ENCODE data around the gene RNASET2.
A peak's percentile ranks its signal among the peaks of the same experiment; 100 is the strongest.

RNASET2 gene

DNA sequence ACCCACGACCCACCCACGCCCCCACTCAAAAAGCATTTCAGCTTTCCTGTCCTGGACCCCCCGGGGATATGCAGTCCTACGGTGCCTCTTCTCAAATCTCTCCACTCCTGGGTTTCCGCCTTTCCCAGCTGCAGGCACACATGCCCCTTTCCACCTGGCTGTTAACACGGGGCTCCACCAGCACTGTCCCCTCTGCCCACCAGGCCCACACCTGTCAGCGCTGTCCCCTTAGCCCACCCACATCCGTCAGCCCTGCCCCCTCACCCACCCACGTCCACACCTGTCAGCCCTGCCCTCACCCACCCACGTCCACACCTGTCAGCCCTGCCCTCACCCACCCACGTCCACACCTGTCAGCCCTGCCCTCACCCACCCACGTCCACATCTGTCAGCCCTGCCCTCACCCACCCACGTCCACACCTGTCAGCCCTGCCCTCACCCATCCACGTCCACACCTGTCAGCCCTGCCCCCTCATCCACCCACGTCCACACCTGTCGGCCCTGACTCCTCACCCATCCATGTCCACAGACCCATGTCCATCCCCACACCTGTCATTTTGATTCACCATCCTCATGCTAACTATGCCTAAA lies 11.6 kb downstream of the RNASET2 start:
- no peak for DNase-seq

DNA sequence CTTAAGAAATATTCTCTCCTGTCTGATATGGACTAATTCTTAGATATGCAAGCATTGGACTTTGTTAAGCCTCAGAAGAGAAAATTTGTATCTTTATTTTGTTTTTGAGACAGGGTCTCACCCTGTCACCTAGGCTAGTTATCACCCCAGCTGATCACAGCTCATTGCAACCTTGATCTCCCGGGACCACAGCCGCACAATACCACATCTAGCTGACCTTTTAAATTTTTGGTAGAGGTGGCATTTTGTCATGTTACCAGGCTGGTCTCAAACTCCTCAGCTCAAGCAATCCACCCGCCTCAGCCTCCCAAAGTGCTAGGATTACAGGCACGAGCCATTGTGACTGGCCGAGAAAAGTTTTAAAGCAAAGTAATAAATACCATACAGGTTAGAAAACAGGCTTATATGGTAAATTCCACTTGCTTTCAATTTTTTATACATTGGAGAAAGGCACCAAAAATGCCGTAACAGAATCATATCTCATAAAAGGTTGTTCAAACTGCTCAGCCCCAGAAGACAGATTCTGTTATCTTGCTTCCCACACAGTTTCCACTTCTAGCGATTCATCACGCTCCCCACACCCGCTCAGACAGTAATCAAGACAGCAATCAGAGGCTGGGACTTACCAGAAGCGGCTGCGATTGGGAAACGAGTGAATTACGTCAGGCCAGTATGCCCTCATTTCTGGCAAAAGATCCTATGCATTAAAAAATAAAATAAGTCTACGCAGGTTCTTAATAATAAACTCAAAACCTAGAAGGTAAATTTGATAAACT lies 13.8 kb downstream of the RNASET2 start:
- DNase-seq, result peak; percentile 85

DNA sequence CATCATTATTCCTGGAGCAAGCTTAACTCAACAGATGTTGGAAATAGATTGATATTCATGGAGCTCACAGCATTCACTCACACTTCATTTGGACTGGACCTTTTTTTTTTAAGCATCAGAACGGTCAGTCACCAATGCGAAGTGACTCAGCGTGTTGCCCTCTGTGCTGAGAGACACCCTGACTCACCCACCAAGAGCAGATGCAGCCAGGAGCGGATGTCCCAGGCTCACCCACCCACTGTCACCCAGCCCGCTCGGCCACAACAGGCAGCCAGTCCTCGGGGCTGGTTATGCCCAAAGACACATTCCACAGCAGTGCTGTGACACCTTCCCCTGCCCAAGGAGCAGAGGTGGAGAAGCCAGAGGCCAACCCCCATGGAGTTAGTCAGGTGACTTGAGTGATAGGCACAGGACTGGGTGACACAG lies 15.7 kb downstream of the RNASET2 start:
- DNase-seq, result no peak

DNA sequence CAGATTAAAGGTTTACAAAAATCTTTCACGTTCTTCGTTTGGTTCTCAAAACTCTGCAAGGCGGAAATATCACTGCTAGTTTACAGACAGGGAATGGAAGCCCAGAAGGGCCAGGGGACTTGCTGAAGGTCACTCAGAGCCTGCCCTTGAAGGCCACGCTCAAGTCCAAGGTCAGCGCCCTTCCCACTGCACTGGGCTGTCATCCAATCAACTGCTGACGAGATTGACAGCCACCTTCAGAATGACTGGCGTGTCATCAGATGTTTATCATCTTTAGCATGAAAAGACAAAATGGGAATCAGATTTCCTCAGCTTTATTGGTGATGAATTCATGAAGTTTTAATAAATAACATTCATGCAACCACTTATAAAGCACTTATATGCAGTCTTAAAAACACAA lies 16.5 kb downstream of the RNASET2 start:
- no peak for DNase-seq

DNA sequence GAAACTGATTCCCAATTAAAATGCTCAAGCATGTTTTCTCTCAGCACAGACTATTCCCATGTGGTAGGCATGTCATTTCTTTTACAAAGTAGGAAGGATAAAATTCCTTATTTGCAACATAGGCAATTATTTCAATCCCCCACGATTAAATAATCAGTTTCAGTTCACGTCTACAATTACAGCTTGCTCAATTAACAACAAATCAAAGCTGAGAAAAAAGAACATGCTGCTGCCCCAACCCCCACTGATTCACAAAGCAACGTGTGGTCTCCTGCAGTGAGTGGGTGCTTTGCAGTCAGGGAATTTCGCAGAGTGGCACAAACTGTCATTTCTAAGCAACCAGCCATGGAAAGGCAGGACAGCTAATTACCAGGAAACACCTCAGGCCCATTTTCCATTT lies 17.0 kb downstream of the RNASET2 start:
- no peak for DNase-seq

DNA sequence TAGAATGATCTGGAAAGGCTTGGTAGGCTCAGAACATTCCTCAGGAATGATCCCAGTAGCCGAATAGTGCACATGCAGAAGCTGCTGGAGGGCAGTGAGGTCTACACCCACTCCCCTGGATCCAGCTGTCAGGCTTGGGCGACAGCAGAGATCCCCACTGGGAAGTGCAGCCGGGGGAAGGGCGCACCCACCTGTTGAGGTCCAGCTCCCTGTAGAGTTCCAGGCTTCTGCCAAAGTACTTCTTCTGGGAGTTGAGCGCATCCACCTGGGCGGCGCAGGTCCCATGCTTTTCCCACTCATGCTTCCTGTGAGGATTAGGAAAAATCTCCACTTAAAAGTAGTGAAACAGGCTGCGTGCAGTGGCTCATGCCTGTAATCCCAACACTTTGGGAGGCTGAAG lies 17.6 kb downstream of the RNASET2 start:
- DNase-seq, result no peak

DNA sequence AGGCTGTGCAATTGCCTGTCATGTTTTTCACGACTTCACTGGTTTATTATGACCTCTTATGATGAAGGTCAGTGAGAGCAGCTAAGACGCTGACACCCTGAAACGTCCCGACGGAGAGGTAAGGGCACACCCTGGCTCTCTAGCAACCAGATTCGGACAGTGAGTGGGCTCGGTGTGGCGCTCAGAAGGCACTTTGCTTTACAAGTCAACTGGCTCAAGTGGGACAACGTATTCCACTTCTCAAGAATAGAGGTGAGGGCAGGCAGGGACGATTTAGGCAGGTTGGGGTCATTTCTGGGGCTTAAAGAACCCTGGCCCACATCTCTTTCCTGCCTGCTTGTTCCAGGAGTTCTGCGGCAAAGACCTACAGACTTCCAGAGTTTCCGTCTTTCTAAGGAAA lies 18.2 kb downstream of the RNASET2 start:
- DNase-seq, result no peak

DNA sequence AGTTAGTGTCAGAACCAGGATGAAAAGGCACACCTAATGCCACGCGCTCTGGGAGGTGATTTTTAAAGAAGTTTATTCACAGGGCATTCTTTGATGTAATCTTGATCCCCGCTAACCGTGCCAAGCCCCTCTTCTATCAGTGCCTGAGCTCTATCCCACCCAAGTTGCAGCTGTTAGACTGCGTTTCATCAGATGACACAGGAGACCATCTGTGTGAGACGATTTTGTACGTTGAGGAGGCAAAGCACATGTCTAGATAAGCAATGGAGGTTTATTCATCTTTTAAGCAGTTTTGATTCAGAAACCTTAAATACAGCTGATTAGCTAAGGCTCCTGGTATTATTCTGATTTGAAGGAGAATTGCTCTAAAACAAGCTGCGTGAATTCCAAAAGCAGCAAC lies 18.6 kb downstream of the RNASET2 start:
- no peak for DNase-seq

DNA sequence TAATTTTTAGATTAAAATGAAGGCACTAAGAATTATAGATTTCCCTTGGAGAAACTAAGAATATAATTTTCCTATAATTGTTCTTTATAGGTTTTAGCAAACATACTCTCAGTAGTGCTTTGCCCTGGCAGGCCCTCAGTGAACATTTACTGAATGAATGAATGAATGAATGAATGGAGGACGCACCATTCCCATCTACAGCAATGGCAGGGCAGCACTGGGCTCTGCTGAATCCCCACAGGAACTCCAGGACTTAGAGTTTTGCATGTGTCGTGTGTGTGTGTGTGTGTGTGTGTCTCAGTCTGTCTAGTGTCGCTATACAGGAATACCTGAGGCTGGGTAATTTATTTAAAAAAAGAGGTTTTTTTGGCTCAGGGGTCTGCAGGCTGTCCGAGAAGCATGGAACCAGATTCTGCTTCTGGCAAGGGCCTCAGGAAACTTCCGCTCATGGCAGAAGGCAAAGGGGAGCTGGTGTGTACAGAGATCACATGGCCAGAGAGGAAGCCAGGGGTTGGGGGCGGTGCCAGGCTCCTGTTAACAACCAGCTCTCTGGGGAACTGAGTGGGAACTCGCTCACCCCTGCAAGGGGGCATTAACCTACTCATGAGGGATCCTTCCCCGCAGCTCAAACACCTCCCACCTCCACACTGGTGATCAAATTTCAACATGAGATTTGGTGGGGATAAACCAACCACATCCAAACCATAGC lies 20.1 kb downstream of the RNASET2 start:
- DNase-seq, result no peak

DNA sequence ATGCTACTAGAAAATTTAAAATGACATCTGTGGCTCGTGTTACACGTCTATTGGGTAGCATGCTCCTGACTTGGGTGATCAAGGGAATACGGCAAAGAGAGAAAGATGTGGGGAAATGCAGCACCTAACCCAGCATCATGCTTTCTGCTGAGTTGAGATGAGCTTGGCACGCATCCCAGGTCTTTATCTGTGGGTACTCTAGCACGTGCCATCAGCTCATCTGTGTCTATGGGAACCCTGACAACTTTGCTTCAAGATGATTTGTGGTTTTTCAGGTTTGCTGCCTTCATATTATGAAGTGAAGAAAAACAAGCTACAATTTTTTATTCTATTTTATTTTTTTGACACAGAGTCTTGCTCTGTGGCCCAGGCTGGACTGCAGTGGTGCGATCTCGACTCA lies 21.0 kb downstream of the RNASET2 start:
- no peak for DNase-seq

DNA sequence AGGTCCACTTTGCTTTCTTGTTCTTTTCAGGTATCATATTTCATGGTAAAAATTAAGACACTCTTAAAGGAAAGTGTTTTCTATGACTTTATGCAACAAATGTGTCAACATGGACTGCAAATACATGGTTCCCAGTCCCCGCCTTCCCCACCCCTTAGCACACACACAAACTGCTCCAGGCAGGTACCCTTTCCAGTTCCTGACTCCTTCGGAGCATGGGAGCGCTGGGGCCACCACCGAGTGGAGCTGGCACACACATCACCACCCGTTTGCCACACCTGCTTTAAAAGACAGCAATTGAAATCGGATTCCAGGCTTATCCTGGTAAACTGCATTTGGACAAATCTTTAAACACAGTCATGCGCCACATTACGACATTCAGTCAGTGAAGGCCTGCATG lies 22.2 kb downstream of the RNASET2 start:
- no peak for DNase-seq

DNA sequence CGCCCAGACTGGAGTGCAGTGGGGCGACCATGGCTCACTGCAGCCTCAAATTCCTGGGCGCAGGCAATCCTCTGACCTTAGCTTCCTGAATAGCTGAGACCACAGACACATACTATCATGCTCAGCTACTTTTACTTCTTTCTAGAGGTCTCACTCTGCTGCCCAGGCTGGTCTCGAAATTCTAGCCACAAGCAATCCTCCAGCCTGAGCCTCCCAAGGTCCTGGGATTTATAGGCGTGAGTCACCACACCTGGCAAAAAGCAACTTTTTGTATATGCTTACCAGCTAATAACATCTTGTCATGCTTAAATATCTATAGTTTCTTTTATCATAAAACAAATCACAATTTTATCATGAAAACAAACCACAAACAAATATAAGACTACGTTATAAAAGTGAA lies 23.0 kb downstream of the RNASET2 start:
- no peak for DNase-seq

DNA sequence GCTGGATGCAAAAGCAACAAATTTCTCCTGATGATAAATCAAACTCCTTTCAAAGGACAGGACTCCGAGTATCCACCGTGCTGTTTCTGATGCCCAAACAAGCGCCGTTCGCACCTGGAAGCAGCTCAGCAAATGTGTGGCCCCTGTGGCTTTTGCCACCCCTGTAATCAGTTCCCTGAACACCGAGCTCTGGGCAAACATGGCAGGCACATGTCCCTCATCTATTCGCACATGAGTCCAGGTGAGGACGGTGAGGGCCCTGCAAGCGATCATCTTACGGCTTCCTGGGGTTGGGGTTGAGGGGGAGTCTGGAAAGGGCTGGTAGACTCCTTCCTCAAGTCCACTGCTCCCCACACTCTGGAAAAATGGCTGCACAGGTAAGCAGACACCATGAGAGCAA lies 23.7 kb downstream of the RNASET2 start:
- DNase-seq, result no peak

DNA sequence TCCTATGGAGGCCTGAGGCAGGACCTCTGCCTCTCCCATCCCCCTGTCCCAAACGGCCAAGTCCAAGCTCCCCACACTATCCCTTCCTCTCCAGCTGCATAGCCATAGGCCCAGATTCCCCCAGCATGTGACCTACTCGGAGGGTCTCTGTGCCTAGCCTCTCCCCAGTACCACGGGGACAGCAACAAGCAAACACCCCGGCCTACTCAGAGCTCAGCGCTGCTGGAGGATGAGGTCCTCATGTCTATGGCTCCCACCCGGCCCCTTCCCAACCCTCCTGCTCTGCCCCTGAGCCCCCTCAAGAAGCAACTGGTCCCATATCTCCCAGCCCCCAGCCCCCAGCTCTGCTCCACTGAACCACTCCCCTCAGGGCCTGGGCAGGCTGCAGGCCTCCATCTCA lies 24.2 kb downstream of the RNASET2 start:
- no peak for DNase-seq

DNA sequence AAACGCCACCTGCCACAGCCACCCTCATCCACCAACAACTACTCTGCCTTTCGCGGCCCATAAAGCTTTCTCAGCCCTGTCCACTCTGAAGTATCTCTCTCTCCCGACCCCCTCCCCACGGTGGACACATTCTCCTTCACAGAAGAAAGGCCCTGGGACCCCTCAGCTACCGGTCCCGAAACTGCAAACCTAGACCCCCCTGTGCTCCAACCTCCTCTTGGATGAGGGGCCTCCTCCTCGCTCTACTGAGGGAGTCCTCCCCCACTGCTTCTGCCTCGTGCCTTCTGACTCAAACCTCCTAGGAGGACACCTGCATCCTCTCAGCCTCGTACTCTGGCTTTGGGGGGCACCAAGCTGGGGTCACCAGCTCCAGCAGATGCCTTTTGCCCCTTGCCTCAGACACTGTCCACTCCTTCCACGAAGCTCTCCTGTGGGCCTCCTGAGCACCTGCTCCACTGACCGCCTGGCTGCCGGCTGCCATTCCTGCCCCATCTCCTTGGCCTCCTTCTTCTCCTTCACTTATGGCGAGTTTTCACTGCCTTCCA lies 24.9 kb downstream of the RNASET2 start:
- no peak for DNase-seq

DNA sequence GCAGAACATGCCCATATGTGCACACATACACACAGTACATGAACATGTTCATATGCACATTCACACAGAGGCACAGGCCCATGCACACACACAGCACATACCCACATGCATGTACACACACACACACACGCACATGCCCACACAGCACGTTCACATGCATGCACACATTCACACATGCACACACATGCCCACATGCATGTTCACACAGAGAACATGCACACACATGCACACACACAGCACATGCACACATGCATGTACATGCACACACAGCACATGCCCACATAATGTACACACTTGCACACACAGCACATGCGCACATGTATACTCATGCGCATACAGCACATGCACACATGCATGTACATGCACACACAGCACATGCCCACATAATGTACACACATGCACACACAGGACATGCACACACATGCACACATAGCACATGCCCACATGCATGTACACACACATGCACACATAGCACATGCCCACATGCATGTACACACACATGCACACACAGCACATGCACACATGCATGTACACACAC lies 25.9 kb downstream of the RNASET2 start:
- DNase-seq, result no peak

DNA sequence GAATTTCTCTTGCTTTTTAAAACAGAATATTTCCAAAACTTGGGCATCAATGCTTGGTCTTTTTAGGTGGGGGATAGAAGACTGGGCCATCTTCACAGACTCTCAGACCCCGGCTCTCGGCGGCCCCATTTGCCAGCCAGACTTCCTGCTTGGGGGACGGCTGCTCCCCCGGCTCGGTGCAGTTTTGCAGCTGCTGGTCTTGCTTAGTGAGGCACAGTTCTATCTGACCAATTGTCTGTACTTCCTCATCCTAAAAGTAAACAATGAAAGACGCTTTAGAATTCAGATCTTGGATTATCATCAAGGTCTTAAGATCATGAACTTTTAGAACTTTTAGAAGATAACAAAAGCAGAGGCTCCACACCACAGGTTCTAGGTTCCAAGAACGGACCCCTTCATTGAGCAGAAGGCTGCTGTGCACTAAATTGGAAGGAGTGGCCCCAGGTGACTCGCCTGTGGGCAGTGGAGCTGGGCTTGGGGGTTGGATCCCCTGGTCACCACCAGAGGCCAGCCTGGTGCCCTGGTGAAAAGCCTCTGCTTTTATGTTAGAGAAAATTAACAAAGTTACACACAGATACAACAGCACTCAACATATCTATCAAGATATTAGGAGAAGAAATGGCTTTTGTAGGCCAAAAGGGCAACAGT lies 26.7 kb downstream of the RNASET2 start:
- no peak for DNase-seq

DNA sequence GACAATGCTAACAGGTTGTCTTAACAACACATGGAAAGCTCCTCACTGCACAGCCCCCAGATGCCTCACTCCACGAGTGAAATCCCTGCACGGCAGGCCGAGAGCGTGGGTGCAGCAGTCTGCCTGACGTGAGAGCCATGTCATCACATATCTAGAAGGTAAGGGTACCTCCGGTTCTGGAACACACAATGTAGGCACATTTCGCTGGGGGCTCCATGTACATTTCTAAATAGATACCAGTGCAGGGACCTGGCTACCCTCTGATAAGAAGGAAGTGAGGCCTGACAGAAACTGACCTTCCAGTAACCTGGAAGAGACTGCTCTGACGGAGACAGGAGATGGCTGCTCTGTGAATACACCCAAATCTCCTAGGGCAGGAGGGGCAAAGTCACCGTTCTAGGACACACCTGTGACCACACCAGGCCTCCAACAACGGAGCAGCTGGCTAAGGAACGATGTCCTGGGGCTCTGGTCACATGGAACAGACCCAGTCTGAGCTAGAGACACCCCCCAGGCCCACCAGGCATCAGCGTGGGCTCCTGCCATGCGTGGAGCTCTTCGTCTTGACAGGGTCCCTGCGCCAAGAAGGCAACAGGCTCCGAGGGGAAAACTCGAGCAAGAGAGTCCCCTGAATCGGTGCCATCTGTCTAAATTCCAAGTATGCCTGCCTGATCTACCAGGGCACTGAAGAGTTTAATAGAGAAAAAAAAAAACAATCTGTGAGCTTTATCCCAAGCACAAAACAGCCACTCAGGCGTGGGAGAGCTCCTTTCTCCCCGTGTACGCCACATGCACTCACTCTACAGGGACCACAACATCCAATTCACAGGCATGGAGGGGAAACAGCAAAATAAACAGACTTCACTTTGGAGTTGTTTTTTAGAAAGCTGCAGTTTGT lies 27.5 kb downstream of the RNASET2 start:
- no peak for DNase-seq

DNA sequence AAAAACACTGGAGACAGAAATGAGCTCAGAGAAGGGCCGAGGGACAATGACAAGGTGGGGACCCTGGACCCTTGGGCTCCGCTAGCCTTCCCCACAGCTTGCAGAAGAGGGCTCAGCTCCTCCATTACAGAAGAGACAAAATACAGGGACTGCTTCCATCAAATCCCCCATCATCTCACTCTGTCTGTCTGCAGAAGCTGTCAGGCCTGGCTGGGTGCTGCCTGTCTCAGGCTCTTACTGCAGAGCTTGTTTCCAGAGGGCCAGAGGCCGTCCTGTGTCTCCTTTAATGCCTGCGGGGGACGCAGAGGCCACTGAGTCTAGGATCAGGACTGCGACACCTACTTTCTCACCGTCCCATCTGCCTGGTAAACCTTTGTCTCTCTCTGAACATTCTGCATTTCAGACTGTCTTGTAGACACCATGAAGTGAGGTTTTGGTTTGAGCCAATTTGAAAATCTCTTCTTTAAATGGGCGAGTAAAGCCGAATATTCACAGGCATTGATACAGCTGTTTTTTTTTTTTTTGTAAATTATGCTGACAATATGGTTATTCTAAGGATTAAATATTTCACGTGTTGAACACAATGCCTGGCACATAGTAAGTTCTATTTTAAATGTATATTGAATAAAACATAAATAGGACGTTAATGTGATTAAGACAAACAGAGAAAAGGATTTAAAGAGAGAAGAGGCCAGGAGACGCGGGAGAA lies 28.3 kb downstream of the RNASET2 start:
- no peak for DNase-seq

DNA sequence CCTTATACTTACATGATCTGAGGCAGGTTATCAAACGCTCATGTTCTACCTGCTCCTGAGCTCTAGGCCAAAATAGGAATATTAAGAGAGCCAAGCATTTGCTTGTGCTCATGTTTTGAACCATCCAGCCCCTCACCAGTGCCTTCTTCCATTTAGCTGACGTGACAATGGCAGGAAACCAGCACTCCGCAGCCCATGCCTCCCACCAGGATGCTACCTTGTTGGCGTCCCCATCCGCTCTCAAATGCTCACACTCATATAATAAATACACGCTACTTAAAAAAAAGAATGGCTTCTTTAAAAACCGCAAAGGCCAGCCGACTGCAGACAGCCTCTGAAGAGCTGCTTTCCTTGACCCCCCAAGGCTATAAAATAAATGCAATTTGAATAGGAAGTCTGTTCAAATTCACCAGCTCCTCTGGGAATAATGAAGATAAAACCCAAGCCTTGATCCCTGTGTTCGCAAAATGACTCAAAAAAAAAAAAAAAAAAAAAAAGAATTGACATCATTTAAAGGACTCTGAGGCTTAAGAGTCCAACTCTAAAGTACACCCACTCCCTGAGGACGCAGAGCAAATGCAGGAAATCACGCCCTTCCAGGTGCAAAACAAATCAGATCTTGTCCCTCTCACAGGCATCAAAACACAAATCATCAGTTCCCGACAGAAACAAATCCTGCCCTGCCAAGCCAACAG lies 29.0 kb downstream of the RNASET2 start:
- DNase-seq, result no peak

DNA sequence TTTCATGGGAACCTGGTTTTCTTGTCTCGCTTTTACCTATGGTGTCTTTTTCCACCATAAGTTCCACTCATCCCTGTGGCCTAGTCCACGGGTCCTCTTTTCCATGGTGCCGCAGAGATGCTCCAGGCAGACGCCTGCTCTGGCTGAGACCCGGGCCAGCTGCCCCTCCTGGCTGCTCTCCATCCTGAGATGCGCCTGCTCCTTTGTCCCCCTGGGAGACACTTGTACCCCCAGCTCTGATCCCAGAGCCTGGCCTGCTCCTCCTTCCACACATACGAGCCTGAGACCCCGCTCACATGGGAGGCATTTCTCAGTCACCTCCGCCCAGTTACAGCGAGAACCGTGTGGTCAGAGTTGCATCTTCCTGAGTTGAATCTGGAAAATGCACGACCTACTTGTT lies 29.6 kb downstream of the RNASET2 start:
- no peak for DNase-seq
